Nephron progenitor cell (in vitro differentiated cells): ENCODE data around the gene SYCN.

Experiments used
- DNase-seq: peaks from one replicate; pipeline ENCODE4 v3.0.0; 2021
- H3K27ac Mint-ChIP-seq: 2 replicates; pipeline ENCODE4 v1.8.0; 2021; ENCODE audit warnings: mild to moderate bottlenecking, moderate library complexity, mixed read lengths
- H3K27me3 Mint-ChIP-seq: 2 replicates; pipeline ENCODE4 v1.8.0; 2021; ENCODE audit warnings: mild to moderate bottlenecking, low read depth, mixed read lengths; ENCODE audit not compliant: poor library complexity
- H3K36me3 Mint-ChIP-seq: 2 replicates; pipeline ENCODE4 v1.8.0; 2021; ENCODE audit warnings: low read depth, mixed read lengths
- H3K4me1 Mint-ChIP-seq: 2 replicates; pipeline ENCODE4 v1.8.0; 2021; ENCODE audit warnings: mixed read lengths
- H3K4me3 Mint-ChIP-seq: 2 replicates; pipeline ENCODE4 v1.8.0; 2021; ENCODE audit warnings: mild to moderate bottlenecking, moderate library complexity, mixed read lengths
- H3K9me3 Mint-ChIP-seq: 2 replicates; pipeline ENCODE4 v1.8.0; 2021; ENCODE audit warnings: mild to moderate bottlenecking, moderate library complexity, mixed read lengths
- TF ChIP-seq, protein P1 (sequence below): fragments of 200-600 bp; sonication (generic); IDR thresholded peaks from 2 replicates; pipeline ENCODE4 v1.5.0; 2021; ENCODE audit warnings: antibody characterized with exemption

Gene SYCN

DNA sequence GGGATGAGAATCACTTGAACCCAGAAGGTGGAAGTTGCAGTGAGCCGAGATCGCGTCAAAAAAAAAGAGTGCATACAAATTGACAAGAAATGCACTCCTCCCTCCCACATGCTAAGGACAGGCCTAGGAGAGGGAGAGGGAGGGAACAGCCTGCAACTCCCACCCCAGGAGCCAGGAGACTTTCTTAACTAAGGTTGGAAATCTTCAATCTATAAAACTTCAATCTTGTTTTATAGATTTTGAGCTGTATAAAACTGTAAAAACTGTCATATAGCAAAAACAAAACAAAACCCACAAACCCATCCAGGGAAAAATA is 1.3 kb upstream of the SYCN start:
- DNase-seq = no peak
- H3K4me3 Mint-ChIP-seq = no peak overlapping the region
- no peaks in the 10 kb centered on the region for H3K36me3 Mint-ChIP-seq
- H3K9me3 Mint-ChIP-seq = no peaks in the 10 kb centered on the region
- TF ChIP-seq, protein P1, sequence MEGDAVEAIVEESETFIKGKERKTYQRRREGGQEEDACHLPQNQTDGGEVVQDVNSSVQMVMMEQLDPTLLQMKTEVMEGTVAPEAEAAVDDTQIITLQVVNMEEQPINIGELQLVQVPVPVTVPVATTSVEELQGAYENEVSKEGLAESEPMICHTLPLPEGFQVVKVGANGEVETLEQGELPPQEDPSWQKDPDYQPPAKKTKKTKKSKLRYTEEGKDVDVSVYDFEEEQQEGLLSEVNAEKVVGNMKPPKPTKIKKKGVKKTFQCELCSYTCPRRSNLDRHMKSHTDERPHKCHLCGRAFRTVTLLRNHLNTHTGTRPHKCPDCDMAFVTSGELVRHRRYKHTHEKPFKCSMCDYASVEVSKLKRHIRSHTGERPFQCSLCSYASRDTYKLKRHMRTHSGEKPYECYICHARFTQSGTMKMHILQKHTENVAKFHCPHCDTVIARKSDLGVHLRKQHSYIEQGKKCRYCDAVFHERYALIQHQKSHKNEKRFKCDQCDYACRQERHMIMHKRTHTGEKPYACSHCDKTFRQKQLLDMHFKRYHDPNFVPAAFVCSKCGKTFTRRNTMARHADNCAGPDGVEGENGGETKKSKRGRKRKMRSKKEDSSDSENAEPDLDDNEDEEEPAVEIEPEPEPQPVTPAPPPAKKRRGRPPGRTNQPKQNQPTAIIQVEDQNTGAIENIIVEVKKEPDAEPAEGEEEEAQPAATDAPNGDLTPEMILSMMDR = no peak
- peaks cover 49% of the 10 kb centered on the region for H3K27me3 Mint-ChIP-seq
- no peak overlapping the region for H3K27ac Mint-ChIP-seq
- peaks cover 15% of the 10 kb centered on the region for H3K4me1 Mint-ChIP-seq

DNA sequence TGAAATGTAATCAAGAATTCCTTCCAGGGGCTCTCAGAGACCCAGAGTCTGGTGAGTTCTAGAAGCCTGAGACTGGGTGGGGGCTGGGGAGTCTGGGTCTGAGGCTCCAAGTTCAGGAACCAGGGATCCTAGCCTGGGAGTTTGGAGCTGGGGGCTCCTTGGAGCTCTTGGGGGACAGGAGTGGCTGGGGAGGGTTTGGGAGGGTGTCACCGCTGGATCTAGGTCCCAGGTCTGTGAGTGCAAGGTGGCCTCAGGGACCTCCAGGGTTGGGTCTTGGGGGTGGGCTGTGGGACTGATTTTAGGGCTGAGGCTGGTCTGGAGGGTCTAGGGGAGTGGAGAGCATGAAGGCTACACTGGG is 1.1 kb downstream of the SYCN start:
- TF ChIP-seq, protein P1 = no peak

DNA sequence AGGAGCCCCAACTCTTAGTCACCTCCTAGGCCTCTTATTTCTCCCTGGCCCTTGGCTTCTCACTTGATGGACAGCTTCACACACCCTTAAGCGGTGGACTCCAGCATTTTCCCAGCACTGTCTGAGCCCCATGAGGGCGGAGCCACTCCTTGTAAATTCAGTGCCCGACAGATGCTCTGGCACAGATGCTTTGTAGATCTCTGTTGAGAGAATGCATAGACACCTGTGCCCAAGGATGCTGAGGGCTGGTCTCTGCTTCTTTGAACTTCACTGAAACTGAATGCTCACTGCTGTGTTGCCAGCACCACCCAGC is 3.3 kb downstream of the SYCN start:
- TF ChIP-seq, protein P1 = no peak
- Mint-ChIP-seq H3K9me3 (no peaks in the 10 kb centered on the region), H3K27me3 (peaks cover 58% of the 10 kb centered on the region), H3K4me1 (peaks cover 49% of the 10 kb centered on the region), H3K4me3 (no peak overlapping the region), H3K27ac (peak overlapping the region; percentile 43), H3K36me3 (no peaks in the 10 kb centered on the region)
- no peak for DNase-seq

More for the DNA sequence above, 1.1 kb downstream of the SYCN start:
- peaks cover 32% of the 10 kb centered on the region for H3K4me1 Mint-ChIP-seq
- no peak overlapping the region for H3K27ac Mint-ChIP-seq
- H3K4me3 Mint-ChIP-seq = no peak overlapping the region
- no peak for DNase-seq
- no peaks in the 10 kb centered on the region for H3K9me3 Mint-ChIP-seq
- peaks cover 45% of the 10 kb centered on the region for H3K27me3 Mint-ChIP-seq
- H3K36me3 Mint-ChIP-seq = no peaks in the 10 kb centered on the region

DNA sequence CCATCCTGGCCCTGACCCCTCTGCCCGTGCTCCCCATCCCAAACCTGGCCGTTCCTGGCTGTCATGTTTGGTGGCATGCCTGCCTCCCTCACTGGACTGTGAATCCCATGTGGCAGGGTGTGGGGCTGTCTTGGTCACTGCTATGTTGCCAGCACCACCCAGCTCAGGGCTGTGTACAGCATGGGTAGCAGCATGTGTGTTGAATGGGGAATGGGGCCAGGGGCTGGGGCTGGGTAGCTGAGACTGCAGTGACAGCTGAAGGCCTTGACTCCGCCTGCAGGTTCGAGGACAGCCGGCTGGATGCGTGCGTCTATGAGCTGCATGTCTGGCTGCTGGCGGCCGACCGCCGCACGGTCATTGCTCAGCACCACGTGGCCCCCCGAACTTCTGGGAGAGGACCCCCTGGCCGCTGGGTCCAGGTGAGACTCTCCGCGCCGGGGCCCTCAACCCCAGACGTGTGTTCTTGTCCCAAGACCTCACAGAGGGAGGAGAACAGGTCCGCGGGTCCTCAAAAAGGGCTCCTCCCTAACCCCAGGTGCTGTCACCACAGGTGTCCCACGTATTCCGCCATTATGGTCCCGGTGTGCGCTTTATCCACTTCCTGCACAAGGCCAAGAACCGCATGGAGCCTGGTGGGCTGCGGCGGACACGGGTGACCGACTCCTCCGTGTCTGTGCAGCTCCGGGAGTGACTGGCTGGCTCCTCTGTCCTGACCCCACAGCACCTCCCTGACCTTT is 3.8 kb downstream of the SYCN start:
- Mint-ChIP-seq H3K4me1 (peaks cover 53% of the 10 kb centered on the region), H3K36me3 (no peaks in the 10 kb centered on the region), H3K27me3 (peaks cover 62% of the 10 kb centered on the region), H3K27ac (no peak overlapping the region), H3K4me3 (no peak overlapping the region), H3K9me3 (no peaks in the 10 kb centered on the region)
- DNase-seq = no peak
- TF ChIP-seq, protein P1 = no peak

DNA sequence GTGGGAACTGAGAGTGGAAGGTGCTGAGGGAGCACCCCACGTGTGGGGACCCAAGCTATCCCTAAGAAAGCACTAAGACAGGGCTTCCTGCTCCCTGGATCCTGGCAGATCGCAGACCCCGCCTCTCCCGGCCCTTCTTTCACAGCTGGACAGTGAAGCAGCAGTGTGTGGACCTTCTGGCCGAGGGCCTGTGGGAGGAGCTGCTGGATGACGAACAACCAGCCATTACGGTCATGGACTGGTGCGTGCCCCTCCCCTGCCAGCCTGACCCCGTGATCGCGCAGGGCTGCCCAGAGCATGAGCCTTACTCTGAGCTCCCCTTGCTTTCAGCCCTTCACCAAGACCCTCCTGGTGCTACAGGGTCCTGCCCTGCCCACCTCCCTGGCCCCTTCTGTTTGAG is 5.0 kb downstream of the SYCN start:
- no peaks in the 10 kb centered on the region for H3K36me3 Mint-ChIP-seq
- H3K27me3 Mint-ChIP-seq = peaks cover 73% of the 10 kb centered on the region
- TF ChIP-seq, protein P1 = no peak
- peak overlapping the region; percentile 60 for H3K4me3 Mint-ChIP-seq
- no peaks in the 10 kb centered on the region for H3K9me3 Mint-ChIP-seq
- peaks cover 61% of the 10 kb centered on the region for H3K4me1 Mint-ChIP-seq
- DNase-seq = peak; percentile 77
- no peak overlapping the region for H3K27ac Mint-ChIP-seq

DNA sequence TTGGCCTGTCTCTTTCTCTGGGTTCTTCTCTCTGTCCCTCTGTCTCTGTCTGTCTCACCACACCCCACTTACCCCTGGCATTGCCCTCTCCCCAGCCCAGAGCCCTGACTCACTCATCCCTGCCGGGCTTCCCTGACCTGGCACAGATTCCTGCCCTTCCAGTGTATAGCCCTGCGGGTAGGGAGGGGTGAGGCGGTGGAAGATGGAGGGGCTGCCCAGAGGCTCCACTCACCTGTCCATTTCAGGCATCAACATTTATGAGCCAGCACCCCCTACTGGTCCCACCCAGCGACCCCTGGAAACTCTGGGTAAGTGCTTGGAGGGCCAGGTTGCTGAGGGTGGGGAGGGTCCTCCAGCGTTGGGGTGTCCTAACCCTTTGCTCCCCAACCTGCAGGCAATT is 6.3 kb downstream of the SYCN start:
- Mint-ChIP-seq H3K4me1 (peaks cover 70% of the 10 kb centered on the region), H3K27me3 (peaks cover 79% of the 10 kb centered on the region)

More for the DNA sequence above, 6.3 kb downstream of the SYCN start:
- no peak for DNase-seq
- Mint-ChIP-seq H3K36me3 (no peaks in the 10 kb centered on the region), H3K4me3 (peak overlapping the region; percentile 82), H3K9me3 (no peaks in the 10 kb centered on the region), H3K27ac (no peak overlapping the region)
- TF ChIP-seq, protein P1 = no peak
